ENCODE measurements around the gene ADGRB2. TPM values are rescaled to one million over a fixed set of nuclear protein-coding genes. Genes with fewer than 3 reads are reported as not detected.

ADGRB2 gene
- total and polyA plus RNA-seq, 8 donors, result 0.61 to 4.9 (median 1.9) TPM; not detected in 1

DNA sequence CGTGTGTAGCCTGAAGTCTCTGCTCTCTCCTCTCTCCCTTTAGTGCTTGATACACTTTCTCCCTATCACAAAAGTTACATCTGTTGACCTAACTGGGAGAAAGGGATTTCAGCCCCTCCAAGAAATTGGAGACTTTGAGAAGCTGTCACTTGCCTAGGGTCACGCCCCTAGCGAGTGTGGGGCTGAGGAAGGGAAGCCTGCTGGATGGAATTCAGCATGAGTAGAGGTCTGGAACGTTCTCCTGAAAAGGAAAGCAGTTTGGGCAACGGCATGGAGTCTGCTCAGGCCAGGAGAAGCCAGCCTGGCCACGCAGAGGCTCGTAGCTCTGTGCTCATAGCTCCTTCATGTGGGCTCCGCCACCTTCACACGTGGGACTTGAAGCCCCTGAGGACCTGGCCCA, 82.7 kb downstream of the ADGRB2 start:
- DNase-seq, result no peak
- H3K4me3 ChIP-seq, result no peak overlapping the region
- 37 to 75% (median 68%) methylated on average over 4 to 9 of the region's 9 CpGs for WGBS, 5 donors
- H3K4me1 ChIP-seq, result peaks cover 0 to 3% (median 0%) of the 10 kb centered on the region in 4 donors
- H3K36me3 ChIP-seq, result peaks cover 16 to 97% (median 63%) of the 10 kb centered on the region in 4 donors
- no peaks in the 10 kb centered on the region for H3K27me3 ChIP-seq
- intact Hi-C loops (cut with DNase I; ENCODE audit: low total_unique reads), result no loop called here
- H3K9me3 ChIP-seq, result no peaks in the 10 kb centered on the region
- TF ChIP-seq EP300 (IDR thresholded peaks at IDR 0.05) (no peak), POLR2AphosphoS5 (IDR thresholded peaks at IDR 0.05) (no peak), POLR2A (IDR thresholded peaks at IDR 0.05) (no peak)
- TF ChIP-seq, protein P1, sequence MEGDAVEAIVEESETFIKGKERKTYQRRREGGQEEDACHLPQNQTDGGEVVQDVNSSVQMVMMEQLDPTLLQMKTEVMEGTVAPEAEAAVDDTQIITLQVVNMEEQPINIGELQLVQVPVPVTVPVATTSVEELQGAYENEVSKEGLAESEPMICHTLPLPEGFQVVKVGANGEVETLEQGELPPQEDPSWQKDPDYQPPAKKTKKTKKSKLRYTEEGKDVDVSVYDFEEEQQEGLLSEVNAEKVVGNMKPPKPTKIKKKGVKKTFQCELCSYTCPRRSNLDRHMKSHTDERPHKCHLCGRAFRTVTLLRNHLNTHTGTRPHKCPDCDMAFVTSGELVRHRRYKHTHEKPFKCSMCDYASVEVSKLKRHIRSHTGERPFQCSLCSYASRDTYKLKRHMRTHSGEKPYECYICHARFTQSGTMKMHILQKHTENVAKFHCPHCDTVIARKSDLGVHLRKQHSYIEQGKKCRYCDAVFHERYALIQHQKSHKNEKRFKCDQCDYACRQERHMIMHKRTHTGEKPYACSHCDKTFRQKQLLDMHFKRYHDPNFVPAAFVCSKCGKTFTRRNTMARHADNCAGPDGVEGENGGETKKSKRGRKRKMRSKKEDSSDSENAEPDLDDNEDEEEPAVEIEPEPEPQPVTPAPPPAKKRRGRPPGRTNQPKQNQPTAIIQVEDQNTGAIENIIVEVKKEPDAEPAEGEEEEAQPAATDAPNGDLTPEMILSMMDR (IDR thresholded peaks at IDR 0.05), result no peak
- peak overlapping the region in 2 of 5 donors; percentile 7 to 21 for H3K27ac ChIP-seq

DNA sequence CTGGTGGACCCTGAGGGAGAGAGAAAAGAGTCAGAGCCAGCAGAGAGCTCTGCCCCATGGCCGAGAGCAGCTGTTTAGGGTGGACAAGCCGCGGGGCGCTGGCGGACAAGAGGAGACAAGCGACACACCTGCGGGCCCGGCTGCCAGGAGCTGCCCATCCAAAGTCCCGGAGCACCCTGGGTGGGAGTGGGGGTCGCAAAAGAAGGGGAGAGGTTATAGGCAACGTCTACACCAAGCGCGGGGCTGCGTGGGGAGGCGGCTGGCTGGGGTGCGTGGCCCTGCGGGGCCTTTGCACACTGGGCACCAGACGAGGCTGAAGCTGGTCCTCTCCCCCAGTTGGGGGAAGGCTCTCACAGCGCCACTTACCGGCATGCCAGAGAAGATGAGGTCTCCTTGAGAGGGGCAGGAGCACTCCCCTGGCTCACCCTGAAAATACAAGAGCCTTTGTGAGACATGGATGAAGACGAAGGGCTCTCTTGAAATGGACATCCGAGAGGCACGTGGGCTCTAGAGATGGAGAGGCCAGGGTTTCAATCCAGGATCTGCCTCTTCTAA, 84.4 kb downstream of the ADGRB2 start:
- Histone ChIP-seq H3K9me3 (no peaks in the 10 kb centered on the region), H3K4me3 (no peak overlapping the region), H3K36me3 (peaks cover 14 to 81% (median 51%) of the 10 kb centered on the region in 4 donors), H3K4me1 (peaks cover 0 to 14% (median 3%) of the 10 kb centered on the region in 4 donors), H3K27ac (no peak overlapping the region), H3K27me3 (no peaks in the 10 kb centered on the region)
- 75 to 87% (median 83%) methylated on average over 18 to 23 of the region's 23 CpGs for WGBS, 5 donors
- no peak for DNase-seq
- intact Hi-C loops (cut with DNase I; ENCODE audit: low total_unique reads), result no loop called here
- TF ChIP-seq POLR2A (IDR thresholded peaks at IDR 0.05), result no peak

DNA sequence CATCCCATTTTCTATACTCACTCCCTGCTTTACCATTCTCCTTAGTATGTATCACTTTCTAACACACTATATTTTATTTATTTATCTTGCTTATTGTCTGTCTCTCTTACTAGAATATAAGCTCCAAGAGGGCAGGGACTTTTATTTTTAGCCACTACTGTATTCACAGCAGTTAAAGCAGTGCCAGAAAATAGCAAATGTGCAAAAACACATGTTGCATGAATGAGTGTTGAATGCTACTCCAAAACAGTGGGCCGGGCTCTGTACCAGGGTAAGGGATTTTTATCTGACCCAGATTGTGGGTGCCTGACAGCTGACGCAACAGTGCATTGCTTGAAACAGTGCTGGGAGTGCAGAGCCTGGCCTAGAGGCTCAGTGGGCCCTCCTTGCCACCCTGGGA, 85.0 kb downstream of the ADGRB2 start:
- WGBS, 5 donors, result 33 to 43% (median 40%) methylated on average over 2 of the region's 2 CpGs
- Histone ChIP-seq H3K27ac (no peak overlapping the region), H3K4me1 (peaks cover 0 to 14% (median 7%) of the 10 kb centered on the region in 4 donors), H3K4me3 (no peak overlapping the region), H3K27me3 (no peaks in the 10 kb centered on the region), H3K9me3 (no peaks in the 10 kb centered on the region), H3K36me3 (peaks cover 14 to 74% (median 47%) of the 10 kb centered on the region in 4 donors)
- TF ChIP-seq POLR2A (IDR thresholded peaks at IDR 0.05) (no peak), EP300 (IDR thresholded peaks at IDR 0.05) (no peak), POLR2AphosphoS5 (IDR thresholded peaks at IDR 0.05) (no peak)
- TF ChIP-seq, protein P1 (IDR thresholded peaks at IDR 0.05), result no peak
- intact Hi-C loops (cut with DNase I; ENCODE audit: low total_unique reads), result no loop called here
- DNase-seq, result no peak

DNA sequence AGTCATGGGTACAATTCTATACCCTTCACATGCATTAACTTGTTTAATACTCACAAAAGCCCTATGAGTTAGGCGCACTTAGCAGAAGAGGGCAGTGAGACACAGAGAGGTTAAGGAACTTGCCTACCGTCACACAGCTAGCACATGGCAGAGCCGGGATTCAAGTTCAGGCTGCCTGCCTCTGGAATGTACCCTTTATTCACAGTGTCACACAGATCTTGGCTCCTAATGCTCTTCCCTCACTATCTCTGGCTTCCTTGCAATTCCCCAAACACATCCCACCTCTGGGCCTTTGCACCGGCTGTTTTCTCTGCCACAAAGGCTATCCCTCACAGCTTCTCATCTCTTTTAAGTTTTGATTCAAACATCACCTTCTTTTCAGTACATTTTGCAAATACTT, 85.5 kb downstream of the ADGRB2 start:
- no peak overlapping the region for H3K4me3 ChIP-seq
- H3K27me3 ChIP-seq, result no peaks in the 10 kb centered on the region
- intact Hi-C loops (cut with DNase I; ENCODE audit: low total_unique reads), result no loop called here
- peaks cover 0 to 17% (median 8%) of the 10 kb centered on the region in 4 donors for H3K4me1 ChIP-seq
- WGBS, 5 donors, result 85 to 97% (median 92%) methylated on average over 4 of the region's 4 CpGs
- no peak for DNase-seq
- peaks cover 14 to 70% (median 45%) of the 10 kb centered on the region in 4 donors for H3K36me3 ChIP-seq
- H3K9me3 ChIP-seq, result no peaks in the 10 kb centered on the region
- TF ChIP-seq POLR2AphosphoS5 (IDR thresholded peaks at IDR 0.05) (no peak), POLR2A (IDR thresholded peaks at IDR 0.05) (no peak), EP300 (IDR thresholded peaks at IDR 0.05) (no peak)
- TF ChIP-seq, protein P1 (IDR thresholded peaks at IDR 0.05), result no peak
- H3K27ac ChIP-seq, result no peak overlapping the region

DNA sequence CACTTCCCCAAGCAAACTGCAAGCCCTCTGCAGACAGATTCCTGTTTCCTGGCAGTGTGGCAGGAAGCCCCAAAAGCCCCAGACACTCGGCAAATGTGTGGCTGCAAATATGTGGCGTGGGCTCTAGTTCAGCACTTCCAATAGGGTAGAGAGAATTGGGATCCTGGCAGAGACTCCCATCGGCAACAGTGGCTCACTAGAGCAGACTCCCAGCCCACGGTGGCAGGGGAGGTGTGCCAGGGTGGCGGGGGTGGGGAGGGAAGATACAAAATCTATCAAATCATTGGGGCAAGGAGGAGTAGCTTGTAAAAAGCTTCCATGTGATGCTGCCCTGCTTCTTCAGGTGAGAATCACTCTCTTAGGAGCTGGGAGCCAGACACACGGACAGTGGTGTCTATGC, 86.2 kb downstream of the ADGRB2 start:
- 66 to 80% (median 75%) methylated on average over 5 to 6 of the region's 6 CpGs for WGBS, 5 donors
- TF ChIP-seq, protein P1 (IDR thresholded peaks at IDR 0.05), result no peak
- TF ChIP-seq POLR2AphosphoS5 (IDR thresholded peaks at IDR 0.05) (no peak), POLR2A (IDR thresholded peaks at IDR 0.05) (no peak), EP300 (IDR thresholded peaks at IDR 0.05) (no peak)
- no peak overlapping the region for H3K4me3 ChIP-seq
- no peaks in the 10 kb centered on the region for H3K27me3 ChIP-seq
- H3K27ac ChIP-seq, result no peak overlapping the region
- no peaks in the 10 kb centered on the region for H3K9me3 ChIP-seq
- H3K36me3 ChIP-seq, result peaks cover 14 to 63% (median 39%) of the 10 kb centered on the region in 4 donors
- intact Hi-C loops (cut with DNase I; ENCODE audit: low total_unique reads), result no loop called here
- peaks cover 0 to 25% (median 11%) of the 10 kb centered on the region in 4 donors for H3K4me1 ChIP-seq
- DNase-seq, result no peak
